ENCODE results near the gene SCMH1.

GRCh38 chr1:40983286-40983685 lies 258.8 kb downstream of the SCMH1 start:
- TF ChIP-seq POLR2A (IDR thresholded peaks at IDR 0.05; ENCODE audit: low read depth, low read length) (no peak), POLR2AphosphoS5 (IDR thresholded peaks at IDR 0.05; ENCODE audit: low read depth, low read length) (no peak)
